GM19438 (cell line): ENCODE results near the gene NTSR1.

ENCODE experiments used
- ATAC-seq: cut with Tn5 transposase; IDR thresholded peaks from one replicate; pipeline ENCODE4 v1.9.1; 2021; ENCODE audit warnings: low read depth; ENCODE audit not compliant: unreplicated experiment

Gene NTSR1

DNA sequence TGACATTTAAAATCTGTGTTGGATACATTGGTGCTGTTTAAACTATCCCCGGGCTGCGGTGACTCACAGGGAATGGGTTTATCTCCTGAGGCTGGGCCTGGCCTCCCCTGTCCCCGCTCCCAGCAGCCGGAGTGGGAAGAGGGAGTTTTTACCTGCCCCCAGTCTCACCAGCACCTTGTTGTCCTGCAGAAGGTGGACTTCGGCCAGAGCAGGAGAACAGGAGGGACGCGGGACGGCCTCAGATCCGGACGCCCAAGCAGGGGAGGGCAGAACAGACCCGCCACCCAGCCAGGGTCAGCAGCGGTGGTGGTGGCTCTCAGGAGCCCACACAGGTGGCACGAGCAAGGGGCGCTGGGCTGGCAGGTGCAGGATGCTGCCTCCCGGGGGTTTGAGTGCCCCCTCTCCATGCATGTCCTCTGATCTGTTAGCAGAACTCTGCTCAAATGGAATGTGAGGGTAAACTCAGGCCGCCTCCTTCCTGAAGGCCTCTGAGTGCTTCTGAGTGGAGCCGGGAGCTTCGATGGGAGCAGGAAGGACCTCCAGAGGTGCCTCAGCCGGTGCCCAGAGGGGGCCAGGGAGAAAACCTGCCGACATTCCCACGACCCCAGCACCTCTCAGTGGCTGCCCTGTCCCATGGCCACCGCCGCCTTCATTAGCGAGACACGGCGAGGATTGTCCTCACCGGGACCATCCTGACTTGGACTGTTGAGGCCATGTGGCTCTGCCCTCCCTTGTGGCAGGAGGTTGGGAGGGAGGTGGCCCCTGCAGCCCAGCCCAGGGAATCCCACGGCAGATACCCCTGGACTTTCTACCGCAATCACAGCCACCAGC lies 44.2 kb downstream of the NTSR1 start:
- ATAC-seq = no peak

DNA sequence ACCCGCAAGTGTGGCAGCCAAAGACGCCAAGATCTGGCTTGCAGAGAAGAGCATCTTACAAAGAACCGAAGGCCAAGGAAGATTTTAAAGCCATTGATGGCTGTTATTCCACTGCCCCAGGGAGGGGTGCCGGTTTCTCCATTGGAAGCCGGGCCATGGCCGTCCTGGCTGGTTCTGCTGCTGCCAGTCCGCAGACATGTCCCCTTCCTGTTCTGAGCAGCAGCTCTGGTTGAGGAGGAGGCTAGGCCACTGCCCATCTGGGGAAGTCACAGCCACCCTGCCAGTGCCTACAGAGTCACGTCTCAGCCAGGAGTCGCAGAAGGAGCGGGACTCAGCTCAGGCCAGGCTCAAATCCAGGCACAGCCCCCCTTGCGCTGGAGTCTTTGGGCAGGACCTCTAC lies 45.0 kb downstream of the NTSR1 start:
- ATAC-seq = no peak

DNA sequence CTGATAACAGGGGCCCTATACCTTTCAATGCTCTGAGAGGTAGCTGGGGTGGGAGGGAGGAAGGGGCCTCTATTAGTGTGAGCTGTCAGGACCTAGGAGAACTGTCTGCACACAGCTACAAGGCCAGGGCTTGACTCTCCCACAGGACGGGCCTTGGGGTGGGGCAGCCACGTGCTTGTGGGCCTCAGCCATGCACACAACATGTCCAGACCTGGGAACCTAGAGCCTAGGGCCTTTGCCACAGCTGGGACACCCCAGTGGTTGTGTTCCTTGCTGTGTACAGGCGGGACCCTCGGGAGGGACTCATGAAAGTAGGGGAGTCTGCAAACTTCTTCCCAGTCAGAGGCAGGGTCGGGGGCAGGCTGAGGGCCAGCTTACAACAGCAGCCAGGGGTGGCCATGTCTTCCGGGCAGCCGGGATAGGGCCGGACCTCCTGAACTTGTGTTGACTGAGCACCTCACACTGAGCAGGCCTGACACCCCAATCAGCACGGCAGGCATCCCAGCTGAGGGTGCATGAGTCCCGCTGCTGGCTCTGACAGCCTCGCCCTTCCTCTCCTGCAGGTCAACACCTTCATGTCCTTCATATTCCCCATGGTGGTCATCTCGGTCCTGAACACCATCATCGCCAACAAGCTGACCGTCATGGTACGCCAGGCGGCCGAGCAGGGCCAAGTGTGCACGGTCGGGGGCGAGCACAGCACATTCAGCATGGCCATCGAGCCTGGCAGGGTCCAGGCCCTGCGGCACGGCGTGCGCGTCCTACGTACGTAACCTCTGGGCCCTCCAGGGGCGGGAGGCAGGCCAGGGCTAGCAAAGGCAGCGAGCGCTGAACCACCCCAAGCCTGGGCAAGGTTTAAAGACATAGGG lies 45.7 kb downstream of the NTSR1 start:
- ATAC-seq = no peak

DNA sequence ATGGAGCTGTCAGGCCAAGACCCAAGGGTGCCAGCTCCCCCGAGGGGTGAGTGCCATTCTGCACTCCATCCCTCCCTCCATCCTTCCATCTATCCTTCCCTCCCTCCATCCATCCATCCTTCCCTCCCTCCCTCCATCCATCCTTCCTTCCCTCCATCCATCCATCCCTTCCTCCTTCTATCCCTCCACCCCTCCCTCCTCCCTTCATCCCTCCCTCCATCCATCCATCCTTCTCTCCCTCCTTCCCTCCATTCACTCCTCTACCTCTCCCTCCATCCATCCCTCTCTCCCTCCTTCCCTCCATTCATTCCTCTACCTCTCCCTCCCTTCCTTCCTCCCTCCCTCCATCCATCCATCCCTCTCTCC lies 46.3 kb downstream of the NTSR1 start:
- ATAC-seq = no peak

DNA sequence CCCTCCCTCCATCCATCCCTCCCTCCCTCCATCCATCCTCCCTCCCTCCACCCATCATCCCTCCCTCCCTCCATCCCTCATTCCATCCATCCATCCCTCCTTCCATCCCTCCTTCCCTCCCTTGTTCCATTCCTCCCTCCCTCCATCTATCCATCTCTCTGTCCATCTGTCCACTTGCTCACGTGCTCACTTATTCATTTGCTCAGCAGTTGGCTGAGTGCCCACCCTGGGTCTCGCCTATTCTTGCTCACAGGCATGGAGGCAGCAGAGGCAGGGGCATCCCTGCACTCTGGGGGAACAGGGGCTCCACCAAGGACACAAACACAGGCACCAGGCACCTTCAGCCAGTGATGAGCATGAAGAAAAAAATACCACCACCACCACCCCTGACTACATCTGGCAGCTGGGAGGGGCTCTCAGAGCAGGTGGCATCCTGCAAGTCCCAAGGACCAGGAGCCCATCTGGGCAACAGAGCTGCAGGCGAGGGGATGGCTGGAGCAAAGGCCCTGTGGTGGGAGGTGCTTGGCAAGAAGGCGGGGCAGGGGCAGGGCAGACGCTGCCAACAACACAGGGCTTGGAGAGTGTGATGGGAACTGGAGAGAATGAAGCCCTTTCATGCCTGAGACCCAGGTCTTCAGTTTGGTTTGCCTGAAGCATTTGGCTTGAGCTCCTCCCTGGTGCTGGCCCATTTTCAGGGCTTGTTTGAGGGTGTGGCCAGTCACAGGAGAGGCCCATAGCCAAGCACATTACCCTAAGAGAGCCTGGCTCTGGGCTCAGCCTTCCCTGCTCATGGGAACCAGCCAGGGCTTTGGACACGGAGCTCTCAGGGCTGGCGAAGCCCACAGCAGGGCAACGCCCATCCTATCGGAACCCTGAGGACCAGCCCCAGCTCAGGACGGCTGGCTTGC lies 47.4 kb downstream of the NTSR1 start:
- no peak for ATAC-seq

DNA sequence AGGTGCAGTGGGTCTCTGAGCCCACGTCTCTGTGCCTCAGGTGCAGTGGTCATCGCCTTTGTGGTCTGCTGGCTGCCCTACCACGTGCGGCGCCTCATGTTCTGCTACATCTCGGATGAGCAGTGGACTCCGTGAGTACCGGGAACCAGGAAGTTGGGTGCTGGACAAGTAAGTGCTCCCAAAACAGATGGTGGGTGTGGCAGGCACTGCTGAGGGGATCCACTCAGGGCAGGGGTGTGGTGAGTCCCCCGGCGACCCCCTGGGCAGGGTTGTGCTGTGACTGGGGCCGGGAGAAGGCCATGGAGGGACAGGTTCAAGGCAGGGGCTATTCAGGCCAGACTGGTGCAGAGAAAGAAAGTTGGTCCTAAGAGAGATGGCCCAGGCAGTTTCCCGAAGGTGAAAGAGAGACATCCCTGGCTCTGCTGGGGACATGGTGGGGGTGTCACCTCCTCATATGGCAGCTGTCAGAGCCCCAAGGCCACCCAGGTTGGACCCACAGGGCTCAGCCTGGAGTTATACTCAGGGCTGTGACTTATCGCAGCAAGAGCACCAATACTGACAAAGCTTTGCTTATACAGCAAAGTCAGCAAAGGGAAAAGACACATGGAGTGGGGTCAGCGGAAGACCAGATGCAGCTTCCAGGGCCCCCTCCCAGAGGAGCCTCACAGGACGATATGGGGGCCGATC lies 49.7 kb downstream of the NTSR1 start:
- no peak for ATAC-seq

DNA sequence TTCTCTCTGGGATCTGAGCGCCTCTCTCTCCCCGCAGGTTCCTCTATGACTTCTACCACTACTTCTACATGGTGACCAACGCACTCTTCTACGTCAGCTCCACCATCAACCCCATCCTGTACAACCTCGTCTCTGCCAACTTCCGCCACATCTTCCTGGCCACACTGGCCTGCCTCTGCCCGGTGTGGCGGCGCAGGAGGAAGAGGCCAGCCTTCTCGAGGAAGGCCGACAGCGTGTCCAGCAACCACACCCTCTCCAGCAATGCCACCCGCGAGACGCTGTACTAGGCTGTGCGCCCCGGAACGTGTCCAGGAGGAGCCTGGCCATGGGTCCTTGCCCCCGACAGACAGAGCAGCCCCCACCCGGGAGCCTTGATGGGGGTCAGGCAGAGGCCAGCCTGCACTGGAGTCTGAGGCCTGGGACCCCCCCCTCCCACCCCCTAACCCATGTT lies 51.4 kb downstream of the NTSR1 start:
- ATAC-seq = no peak

DNA sequence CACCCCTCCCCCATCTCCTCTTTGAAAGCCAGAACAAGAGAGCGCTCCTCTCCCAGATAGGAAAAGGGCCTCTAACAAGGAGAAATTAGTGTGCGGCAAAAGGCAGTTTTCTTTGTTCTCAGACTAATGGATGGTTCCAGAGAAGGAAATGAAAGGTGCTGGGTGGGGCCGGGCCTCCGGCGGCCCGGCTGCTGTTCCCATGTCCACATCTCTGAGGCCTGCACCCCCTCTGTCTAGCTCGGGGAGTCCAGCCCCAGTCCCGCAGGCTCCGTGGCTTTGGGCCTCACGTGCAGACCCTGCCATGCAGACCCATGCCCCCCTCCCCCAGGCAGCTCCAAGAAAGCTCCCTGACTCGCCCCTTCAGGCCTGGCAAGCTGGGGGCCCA lies 51.8 kb downstream of the NTSR1 start:
- no peak for ATAC-seq

DNA sequence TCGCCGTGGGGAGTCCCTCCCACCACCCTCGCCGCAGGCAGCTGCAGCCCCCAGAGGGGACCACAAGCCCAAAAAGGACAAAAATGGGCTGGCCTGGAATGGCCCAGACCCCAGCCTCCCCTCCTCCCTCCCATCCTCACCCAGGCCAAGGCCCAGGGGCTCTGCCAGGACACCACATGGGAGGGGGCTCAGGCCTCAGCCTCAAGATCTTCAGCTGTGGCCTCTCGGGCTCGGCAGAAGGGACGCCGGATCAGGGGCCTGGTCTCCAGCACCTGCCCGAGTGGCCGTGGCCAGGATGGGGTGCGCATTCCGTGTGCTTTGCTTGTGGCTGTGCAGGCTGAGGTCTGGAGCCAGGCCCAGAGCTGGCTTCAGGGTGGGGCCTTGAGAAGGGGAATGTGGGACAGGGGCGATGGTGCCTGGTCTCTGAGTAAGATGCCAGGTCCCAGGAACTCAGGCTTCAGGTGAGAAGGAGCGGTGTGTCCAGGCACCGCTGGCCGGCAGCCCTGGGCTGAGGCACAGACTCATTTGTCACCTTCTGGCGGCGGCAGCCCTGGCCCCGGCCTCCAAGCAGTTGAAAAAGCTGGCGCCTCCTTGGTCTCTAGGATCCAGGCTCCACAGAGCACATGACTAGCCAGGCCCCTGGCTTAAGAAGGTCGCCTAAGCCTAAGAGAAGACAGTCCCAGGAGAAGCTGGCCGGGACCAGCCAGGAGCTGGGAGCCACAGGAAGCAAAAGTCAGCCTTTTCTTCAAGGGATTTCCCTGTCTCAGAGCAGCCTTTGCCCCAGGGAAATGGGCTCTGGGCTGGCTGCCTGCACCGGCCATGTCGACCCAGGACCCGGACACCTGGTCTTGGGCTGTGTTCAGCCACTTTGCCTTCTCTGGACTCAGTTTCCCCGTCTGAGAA lies 52.5 kb downstream of the NTSR1 start:
- ATAC-seq = no peak

DNA sequence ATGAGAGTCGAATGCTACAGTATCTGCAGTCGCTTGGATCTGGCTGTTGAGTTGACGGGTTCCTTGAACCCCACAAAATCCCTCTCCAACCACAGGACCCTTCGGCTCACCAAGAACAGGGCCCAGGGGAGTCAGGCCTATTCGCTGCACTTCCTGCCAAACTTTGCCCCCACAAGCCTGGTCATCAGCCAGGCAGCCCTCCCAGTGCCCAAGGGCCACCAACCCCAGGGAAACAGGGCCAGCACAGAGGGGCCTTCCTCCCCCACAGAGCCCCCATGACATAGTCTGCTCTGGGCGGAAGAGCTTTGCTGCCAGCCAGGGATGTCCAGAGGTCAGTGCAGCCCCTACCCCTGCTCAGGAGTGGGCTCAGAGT lies 53.1 kb downstream of the NTSR1 start:
- no peak for ATAC-seq

DNA sequence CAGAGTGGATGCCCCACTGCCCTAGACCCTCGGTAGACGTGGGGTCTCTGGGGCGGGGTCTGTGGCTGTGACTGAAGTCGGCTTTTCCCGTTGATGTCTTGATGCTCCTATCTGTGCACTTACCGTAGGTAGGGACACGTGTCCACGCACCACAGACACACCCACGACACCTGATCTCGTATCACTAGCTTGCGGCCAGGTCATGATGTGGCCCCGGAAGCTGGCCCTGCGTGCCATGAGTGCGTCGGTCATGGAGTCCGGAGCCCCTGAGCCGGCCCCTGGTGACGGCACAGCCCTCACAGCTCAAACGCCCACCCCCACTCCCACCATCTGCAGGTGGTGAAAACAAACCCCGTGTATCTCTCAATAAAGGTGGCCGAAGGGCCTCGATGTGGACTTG lies 53.7 kb downstream of the NTSR1 start:
- ATAC-seq = no peak

DNA sequence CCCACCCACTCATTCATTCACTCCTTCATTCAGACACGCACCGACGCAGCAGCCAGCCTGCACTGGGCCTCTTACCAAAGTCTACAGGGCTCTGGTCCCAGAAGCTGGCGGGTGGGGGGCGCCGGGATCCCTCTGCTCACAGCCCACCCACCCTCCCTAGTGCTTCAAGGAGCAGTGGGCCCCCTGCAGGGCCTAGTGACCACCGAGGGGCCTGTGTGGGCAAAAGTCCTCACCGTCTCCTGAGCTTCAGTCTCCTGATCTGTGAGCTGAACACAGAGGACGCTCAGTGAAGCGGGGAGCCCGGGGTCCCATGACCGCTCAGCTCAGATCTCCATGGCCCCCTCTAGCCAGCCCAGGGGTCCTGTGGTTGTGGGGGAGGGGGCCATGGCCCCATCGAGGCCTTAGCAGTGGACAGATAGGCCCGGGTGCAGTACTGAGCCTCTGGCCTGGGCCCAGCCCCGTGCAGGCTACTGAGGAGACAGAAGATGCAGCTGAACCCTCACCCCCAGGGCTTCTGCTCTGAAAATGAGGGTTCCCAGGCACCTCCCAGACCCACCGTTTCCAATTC lies 54.2 kb downstream of the NTSR1 start:
- no peak for ATAC-seq

DNA sequence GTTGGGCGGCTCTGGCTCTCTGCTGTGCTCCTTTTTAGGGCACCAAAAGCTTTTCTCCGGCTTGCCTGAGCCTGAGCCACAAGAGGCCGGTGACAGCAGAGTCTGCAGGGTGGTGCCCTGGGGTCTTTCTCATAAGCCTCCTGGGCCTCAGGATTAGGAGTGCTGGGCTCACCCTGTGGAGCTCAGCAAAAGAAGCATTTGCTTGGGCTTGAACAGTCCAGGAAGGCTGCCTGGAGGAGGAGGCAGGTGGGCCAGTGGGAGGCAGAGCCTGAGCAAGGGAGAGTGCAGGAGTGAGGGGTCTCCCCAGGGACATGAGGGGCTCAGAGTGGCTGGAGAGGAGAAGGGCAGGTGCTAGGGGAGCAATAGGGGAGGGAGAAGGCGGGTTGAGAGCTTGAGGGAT lies 54.8 kb downstream of the NTSR1 start:
- ATAC-seq = no peak

DNA sequence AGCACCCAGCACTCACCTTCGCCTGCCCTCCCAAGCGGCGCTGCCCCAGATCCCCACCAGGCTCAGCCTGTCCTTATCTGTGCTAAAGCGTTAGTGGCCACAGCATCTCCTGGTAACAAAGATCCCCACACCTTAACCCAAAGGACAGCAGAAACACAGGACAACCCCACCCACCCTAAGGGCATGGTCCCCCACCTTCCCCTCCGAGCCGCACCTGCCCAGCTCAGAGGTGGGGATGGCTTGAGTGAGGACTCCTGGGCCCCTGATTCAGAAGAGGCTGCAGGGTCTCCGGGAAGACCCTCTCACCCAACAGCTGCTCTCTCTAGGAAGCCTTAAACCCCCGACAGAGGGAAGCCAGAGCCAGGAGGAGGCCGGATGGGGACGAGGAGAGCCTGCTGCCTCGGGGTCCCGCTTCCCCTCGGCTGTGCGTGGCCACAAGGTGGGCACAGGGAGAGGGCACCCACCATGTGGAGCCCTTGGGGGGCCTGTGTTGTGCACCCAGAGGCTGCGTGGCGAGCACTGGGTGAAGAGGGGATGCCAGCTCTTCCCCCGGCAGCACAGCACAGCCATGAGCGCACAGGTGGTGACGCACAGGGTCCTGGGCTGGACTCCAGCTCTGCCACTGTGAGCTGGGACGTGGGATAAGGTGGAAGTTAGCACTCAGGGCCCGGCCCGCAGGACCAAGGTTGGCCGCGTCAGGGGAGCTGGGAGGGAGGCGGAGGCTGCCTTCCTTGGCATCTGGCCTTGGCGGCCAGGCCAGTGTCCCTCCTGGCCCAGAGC lies 55.7 kb downstream of the NTSR1 start:
- no peak for ATAC-seq

DNA sequence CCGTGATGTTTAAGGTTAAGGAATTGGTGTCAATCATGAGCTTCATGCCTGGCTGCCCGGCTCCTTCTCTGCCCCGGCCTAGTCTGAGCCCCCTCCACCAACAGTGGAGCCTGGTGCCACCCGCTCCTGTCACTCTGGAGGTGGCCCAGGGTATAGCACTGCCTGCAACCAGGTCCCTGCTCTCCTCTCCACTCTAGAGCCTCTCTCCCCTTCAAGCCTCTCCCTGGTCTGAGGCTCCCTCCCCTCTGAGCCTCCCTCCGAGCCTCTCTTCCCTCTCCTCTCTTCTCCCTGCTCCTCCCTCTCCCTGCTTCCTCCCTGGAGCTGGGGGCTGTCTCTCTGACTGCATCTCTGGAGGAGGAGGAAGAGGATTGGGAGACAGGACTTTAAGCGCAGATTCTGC lies 56.4 kb downstream of the NTSR1 start:
- ATAC-seq = no peak

DNA sequence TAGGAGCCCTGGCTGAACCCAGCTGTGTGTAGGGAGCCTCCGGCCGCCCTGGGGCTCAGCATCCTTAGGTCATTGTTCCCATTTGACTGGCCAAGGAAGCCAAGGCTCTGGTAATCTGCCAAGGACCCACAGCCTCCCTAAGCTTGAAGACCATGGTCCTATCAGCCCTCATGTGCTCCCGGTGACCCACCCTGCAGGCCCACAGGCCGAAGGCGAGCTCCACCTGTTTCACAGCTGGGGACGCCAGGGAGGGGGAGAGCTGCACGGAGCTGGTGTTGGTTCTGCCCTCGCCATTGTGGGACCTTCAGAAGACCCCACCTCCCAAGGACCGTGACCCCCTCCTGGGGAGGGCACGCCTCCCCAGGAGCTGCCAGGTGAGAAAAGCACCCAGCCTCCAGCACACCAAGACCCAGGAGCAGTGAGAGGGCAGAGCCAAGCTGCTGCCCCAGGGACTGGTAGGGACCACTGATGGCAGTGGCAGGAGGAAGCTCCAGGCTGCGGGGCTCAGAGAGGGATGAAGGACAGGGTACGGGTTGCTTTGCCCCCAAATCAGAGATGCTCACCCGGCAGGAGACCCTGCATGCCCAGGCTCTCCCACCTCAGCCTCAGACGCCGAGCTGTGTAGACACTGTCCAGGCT lies 56.9 kb downstream of the NTSR1 start:
- no peak for ATAC-seq

DNA sequence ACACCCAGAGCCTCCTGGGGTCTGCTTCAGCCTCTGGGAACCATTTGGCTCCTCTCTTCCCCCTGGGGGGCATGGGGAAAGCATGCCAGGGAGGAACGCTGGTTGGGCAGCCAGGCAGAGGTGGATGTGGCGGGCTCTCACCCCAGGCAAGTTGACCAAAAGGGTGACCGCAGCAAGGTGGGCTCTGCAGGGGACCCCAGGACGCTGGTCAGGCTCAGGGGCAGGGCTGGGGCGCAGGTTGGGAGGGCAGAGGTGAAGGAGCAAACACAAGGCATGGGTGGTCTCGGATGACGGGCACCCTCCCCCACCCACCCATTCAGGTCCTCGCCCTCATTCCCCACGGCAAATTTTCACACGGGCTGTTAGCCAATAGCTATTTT lies 57.4 kb downstream of the NTSR1 start:
- no peak for ATAC-seq

DNA sequence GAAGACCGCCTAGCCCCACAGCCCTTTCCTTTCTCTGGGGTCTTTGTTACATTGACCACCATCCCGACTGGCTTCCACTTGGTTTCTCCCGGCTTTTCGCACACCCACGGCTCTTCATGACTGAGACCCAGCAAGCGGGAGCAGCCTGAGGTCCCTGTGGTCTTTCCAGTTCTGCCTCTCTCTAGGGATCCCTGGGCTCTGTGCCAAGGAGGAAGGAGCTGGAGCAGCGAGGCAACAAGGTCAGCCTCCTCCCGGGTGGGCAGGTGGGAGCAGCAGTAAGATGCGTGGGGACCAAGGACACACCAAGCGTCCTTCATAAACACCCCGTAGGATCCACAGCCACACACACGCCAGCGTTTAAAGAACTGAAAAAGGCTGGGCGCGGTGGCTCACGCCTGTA lies 58.1 kb downstream of the NTSR1 start:
- no peak for ATAC-seq
